Measurements from ENCODE around the gene POLR3K.
A peak's percentile ranks its signal among the peaks of the same experiment; 100 is the strongest.
"Not testable (repeated sequence)": the region's sequence is repeated elsewhere in the genome, so short reads cannot be mapped to it uniquely, and the experiment has no call there.

The POLR3K gene

GRCh38 chr16:42691-43090 is 10.7 kb downstream of the POLR3K start:
- no peak for DNase-seq (ENCODE audit: low read depth in 2 of 2)

- no peak for DNase-seq (ENCODE audit: low read depth in 2 of 2)
Observed at GRCh38 chr16:42069-42457, 11.3 kb downstream of the POLR3K start.

- no peak for DNase-seq (ENCODE audit: low read depth in 2 of 2)
Observed at GRCh38 chr16:41439-42068, 11.9 kb downstream of the POLR3K start.

GRCh38 chr16:38941-39892 is 14.2 kb downstream of the POLR3K start:
- DNase-seq (ENCODE audit: low read depth in 2 of 2), result peak; percentile 18 to 22

GRCh38 chr16:38206-38605 is 15.2 kb downstream of the POLR3K start:
- DNase-seq (ENCODE audit: low read depth in 2 of 2), result not testable (repeated sequence)

- no peak for DNase-seq (ENCODE audit: low read depth in 2 of 2)
Observed at GRCh38 chr16:37511-37910, 15.9 kb downstream of the POLR3K start.

- DNase-seq (ENCODE audit: low read depth in 2 of 2), result no peak
Observed at GRCh38 chr16:36336-36984, 16.9 kb downstream of the POLR3K start.

- no peak for DNase-seq (ENCODE audit: low read depth in 2 of 2)
Observed at GRCh38 chr16:35678-36305, 17.6 kb downstream of the POLR3K start.

- no peak for DNase-seq (ENCODE audit: low read depth in 2 of 2)
Observed at GRCh38 chr16:35011-35677, 18.3 kb downstream of the POLR3K start.

- no peak for DNase-seq (ENCODE audit: low read depth in 2 of 2)
Observed at GRCh38 chr16:34648-34987, 18.8 kb downstream of the POLR3K start.

- DNase-seq (ENCODE audit: low read depth in 2 of 2), result no peak
Observed at GRCh38 chr16:33877-34647, 19.3 kb downstream of the POLR3K start.

- not testable (repeated sequence) for DNase-seq (ENCODE audit: low read depth in 2 of 2)
Observed at GRCh38 chr16:33154-33876, 20.1 kb downstream of the POLR3K start.

- DNase-seq (ENCODE audit: low read depth in 2 of 2), result not testable (repeated sequence)
Observed at GRCh38 chr16:30627-31026, 22.8 kb downstream of the POLR3K start.

GRCh38 chr16:25926-26348 is 27.5 kb downstream of the POLR3K start:
- DNase-seq (ENCODE audit: low read depth in 2 of 2), result not testable (repeated sequence)

- not testable (repeated sequence) for DNase-seq (ENCODE audit: low read depth in 2 of 2)
Observed at GRCh38 chr16:24151-24550, 29.3 kb downstream of the POLR3K start.

- DNase-seq (ENCODE audit: low read depth in 2 of 2), result not testable (repeated sequence)
Observed at GRCh38 chr16:20886-21285, 32.5 kb downstream of the POLR3K start.

- DNase-seq (ENCODE audit: low read depth in 2 of 2), result not testable (repeated sequence)
Observed at GRCh38 chr16:17062-17765, 36.2 kb downstream of the POLR3K start.

- DNase-seq (ENCODE audit: low read depth in 2 of 2), result peak; percentile 79 to 87
Observed at GRCh38 chr16:10772-11171, 42.6 kb downstream of the POLR3K start.

GRCh38 chr16:9903-10665 is 43.3 kb downstream of the POLR3K start:
- no peak for DNase-seq (ENCODE audit: low read depth in 2 of 2)
